Measurements from ENCODE around the gene PHF21B. TPM values are rescaled to one million over a fixed set of nuclear protein-coding genes. Genes with fewer than 3 reads are reported as not detected.

PHF21B gene
- total and polyA plus RNA-seq, 2 experiments from 2014 or later, result 20.6 to 149 TPM

DNA sequence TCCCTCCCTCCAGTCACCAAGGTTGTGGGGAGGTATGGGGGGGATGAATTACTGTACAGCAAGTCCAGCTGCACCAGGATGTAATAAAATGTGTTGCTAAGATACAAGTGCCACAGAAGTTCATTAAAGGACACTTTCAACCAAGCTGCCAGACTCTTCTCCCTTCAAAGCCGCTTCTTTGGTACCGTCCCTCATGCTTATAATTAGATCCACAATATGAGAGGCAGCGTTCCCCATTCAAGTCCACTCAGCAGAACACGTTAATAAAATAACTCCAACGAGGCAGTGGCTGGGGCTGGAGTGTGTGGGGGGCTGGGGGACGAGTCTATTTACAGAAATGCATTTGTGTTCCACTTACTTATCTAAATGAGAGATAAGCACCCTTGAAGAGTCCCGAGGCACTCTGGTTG lies 14.7 kb downstream of the PHF21B start:
- H3K27ac ChIP-seq (ENCODE audit: low read depth), result peak overlapping the region; percentile 69
- ATAC-seq, result no peak
- H3K9me2 ChIP-seq (ENCODE audit: insufficient read depth), result no peaks in the 10 kb centered on the region
- peaks cover 57% of the 10 kb centered on the region for H3K4me1 Mint-ChIP-seq
- no peak overlapping the region for H3K27ac Mint-ChIP-seq
- no peak overlapping the region for H3K4me2 ChIP-seq
- peaks cover 99% of the 10 kb centered on the region for H3K79me2 ChIP-seq (replicated peaks; ENCODE audit: insufficient read depth)
- H3K36me3 ChIP-seq (ENCODE audit: insufficient read depth), result peaks cover 15% of the 10 kb centered on the region; the same call in 1 of the 2 replicates
- DNase-seq (ENCODE audit: low spot score), result no peak
- no peak overlapping the region for H3K4me3 ChIP-seq
- peaks cover 56% of the 10 kb centered on the region for H3K36me3 Mint-ChIP-seq (ENCODE audit: low read depth)
- peaks cover 27% of the 10 kb centered on the region for H3F3A ChIP-seq (replicated peaks; ENCODE audit: low read depth)
- no peak overlapping the region for H2AFZ ChIP-seq
- peaks cover 90% of the 10 kb centered on the region for H4K20me1 ChIP-seq (replicated peaks; ENCODE audit: insufficient read depth)
- TF ChIP-seq EZH2phosphoT487 (IDR thresholded peaks at IDR 0.05; ENCODE audit: unreplicated experiment), result no peak
- no peak for TF ChIP-seq CREB1 (CRISPR knock-in tag; IDR thresholded peaks at IDR 0.05; ENCODE audit: low read depth)
- TF ChIP-seq ZNF331 (CRISPR knock-in tag; IDR thresholded peaks at IDR 0.05; ENCODE audit: low read depth), result no peak
- TF ChIP-seq, protein P1, sequence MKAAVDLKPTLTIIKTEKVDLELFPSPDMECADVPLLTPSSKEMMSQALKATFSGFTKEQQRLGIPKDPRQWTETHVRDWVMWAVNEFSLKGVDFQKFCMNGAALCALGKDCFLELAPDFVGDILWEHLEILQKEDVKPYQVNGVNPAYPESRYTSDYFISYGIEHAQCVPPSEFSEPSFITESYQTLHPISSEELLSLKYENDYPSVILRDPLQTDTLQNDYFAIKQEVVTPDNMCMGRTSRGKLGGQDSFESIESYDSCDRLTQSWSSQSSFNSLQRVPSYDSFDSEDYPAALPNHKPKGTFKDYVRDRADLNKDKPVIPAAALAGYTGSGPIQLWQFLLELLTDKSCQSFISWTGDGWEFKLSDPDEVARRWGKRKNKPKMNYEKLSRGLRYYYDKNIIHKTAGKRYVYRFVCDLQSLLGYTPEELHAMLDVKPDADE (IDR thresholded peaks at IDR 0.05), result no peak
- TF ChIP-seq, protein P2, sequence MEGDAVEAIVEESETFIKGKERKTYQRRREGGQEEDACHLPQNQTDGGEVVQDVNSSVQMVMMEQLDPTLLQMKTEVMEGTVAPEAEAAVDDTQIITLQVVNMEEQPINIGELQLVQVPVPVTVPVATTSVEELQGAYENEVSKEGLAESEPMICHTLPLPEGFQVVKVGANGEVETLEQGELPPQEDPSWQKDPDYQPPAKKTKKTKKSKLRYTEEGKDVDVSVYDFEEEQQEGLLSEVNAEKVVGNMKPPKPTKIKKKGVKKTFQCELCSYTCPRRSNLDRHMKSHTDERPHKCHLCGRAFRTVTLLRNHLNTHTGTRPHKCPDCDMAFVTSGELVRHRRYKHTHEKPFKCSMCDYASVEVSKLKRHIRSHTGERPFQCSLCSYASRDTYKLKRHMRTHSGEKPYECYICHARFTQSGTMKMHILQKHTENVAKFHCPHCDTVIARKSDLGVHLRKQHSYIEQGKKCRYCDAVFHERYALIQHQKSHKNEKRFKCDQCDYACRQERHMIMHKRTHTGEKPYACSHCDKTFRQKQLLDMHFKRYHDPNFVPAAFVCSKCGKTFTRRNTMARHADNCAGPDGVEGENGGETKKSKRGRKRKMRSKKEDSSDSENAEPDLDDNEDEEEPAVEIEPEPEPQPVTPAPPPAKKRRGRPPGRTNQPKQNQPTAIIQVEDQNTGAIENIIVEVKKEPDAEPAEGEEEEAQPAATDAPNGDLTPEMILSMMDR (conservative IDR thresholded peaks at IDR 0.05; ENCODE audit: low read depth in 2 of 2), result no peak
- no peak for TF ChIP-seq STAT1 (IDR thresholded peaks at IDR 0.05; ENCODE audit: unreplicated experiment)
- no peak; the same call in 1 of the 2 replicates for TF ChIP-seq POLR2AphosphoS5 (IDR thresholded peaks at IDR 0.05; ENCODE audit: low read depth)
- TF ChIP-seq, protein P3, sequence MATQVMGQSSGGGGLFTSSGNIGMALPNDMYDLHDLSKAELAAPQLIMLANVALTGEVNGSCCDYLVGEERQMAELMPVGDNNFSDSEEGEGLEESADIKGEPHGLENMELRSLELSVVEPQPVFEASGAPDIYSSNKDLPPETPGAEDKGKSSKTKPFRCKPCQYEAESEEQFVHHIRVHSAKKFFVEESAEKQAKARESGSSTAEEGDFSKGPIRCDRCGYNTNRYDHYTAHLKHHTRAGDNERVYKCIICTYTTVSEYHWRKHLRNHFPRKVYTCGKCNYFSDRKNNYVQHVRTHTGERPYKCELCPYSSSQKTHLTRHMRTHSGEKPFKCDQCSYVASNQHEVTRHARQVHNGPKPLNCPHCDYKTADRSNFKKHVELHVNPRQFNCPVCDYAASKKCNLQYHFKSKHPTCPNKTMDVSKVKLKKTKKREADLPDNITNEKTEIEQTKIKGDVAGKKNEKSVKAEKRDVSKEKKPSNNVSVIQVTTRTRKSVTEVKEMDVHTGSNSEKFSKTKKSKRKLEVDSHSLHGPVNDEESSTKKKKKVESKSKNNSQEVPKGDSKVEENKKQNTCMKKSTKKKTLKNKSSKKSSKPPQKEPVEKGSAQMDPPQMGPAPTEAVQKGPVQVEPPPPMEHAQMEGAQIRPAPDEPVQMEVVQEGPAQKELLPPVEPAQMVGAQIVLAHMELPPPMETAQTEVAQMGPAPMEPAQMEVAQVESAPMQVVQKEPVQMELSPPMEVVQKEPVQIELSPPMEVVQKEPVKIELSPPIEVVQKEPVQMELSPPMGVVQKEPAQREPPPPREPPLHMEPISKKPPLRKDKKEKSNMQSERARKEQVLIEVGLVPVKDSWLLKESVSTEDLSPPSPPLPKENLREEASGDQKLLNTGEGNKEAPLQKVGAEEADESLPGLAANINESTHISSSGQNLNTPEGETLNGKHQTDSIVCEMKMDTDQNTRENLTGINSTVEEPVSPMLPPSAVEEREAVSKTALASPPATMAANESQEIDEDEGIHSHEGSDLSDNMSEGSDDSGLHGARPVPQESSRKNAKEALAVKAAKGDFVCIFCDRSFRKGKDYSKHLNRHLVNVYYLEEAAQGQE (IDR thresholded peaks at IDR 0.05; ENCODE audit: unreplicated experiment), result no peak
- TF ChIP-seq ZNF114 (CRISPR knock-in tag; IDR thresholded peaks at IDR 0.05), result no peak
- TF ChIP-seq EZH2 (IDR thresholded peaks at IDR 0.05; ENCODE audit: low read depth, unreplicated experiment), result no peak
- TF ChIP-seq JUNB (IDR thresholded peaks at IDR 0.05; ENCODE audit: unreplicated experiment), result no peak
- no peak for TF ChIP-seq NANOG (IDR thresholded peaks at IDR 0.05; ENCODE audit: borderline replicate concordance)
- TF ChIP-seq, protein P4, sequence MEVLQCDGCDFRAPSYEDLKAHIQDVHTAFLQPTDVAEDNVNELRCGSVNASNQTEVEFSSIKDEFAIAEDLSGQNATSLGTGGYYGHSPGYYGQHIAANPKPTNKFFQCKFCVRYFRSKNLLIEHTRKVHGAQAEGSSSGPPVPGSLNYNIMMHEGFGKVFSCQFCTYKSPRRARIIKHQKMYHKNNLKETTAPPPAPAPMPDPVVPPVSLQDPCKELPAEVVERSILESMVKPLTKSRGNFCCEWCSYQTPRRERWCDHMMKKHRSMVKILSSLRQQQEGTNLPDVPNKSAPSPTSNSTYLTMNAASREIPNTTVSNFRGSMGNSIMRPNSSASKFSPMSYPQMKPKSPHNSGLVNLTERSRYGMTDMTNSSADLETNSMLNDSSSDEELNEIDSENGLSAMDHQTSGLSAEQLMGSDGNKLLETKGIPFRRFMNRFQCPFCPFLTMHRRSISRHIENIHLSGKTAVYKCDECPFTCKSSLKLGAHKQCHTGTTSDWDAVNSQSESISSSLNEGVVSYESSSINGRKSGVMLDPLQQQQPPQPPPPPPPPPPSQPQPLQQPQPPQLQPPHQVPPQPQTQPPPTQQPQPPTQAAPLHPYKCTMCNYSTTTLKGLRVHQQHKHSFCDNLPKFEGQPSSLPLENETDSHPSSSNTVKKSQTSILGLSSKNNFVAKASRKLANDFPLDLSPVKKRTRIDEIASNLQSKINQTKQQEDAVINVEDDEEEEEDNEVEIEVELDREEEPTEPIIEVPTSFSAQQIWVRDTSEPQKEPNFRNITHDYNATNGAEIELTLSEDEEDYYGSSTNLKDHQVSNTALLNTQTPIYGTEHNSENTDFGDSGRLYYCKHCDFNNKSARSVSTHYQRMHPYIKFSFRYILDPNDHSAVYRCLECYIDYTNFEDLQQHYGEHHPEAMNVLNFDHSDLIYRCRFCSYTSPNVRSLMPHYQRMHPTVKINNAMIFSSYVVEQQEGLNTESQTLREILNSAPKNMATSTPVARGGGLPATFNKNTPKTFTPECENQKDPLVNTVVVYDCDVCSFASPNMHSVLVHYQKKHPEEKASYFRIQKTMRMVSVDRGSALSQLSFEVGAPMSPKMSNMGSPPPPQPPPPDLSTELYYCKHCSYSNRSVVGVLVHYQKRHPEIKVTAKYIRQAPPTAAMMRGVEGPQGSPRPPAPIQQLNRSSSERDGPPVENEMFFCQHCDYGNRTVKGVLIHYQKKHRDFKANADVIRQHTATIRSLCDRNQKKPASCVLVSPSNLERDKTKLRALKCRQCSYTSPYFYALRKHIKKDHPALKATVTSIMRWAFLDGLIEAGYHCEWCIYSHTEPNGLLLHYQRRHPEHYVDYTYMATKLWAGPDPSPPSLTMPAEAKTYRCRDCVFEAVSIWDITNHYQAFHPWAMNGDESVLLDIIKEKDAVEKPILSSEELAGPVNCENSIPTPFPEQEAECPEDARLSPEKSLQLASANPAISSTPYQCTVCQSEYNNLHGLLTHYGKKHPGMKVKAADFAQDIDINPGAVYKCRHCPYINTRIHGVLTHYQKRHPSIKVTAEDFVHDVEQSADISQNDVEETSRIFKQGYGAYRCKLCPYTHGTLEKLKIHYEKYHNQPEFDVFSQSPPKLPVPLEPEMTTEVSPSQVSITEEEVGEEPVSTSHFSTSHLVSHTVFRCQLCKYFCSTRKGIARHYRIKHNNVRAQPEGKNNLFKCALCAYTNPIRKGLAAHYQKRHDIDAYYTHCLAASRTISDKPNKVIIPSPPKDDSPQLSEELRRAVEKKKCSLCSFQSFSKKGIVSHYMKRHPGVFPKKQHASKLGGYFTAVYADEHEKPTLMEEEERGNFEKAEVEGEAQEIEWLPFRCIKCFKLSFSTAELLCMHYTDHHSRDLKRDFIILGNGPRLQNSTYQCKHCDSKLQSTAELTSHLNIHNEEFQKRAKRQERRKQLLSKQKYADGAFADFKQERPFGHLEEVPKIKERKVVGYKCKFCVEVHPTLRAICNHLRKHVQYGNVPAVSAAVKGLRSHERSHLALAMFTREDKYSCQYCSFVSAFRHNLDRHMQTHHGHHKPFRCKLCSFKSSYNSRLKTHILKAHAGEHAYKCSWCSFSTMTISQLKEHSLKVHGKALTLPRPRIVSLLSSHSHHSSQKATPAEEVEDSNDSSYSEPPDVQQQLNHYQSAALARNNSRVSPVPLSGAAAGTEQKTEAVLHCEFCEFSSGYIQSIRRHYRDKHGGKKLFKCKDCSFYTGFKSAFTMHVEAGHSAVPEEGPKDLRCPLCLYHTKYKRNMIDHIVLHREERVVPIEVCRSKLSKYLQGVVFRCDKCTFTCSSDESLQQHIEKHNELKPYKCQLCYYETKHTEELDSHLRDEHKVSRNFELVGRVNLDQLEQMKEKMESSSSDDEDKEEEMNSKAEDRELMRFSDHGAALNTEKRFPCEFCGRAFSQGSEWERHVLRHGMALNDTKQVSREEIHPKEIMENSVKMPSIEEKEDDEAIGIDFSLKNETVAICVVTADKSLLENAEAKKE (CRISPR knock-in tag; IDR thresholded peaks at IDR 0.05), result no peak
- peaks cover 23% of the 10 kb centered on the region for H3K27me3 Mint-ChIP-seq (ENCODE audit: insufficient read depth, low read depth, poor library complexity)
- H3K9me3 Mint-ChIP-seq, result no peaks in the 10 kb centered on the region
- H3K4me3 Mint-ChIP-seq, result no peak overlapping the region
- H3K27me3 ChIP-seq (ENCODE audit: insufficient read depth), result no peaks in the 10 kb centered on the region
- H3K4me1 ChIP-seq (ENCODE audit: insufficient read depth), result peaks cover 47% of the 10 kb centered on the region
